Dermis blood vessel endothelial cell (primary cell): ENCODE data around the gene SELENOV. TPM values are rescaled to one million over a fixed set of nuclear protein-coding genes. Genes with fewer than 3 reads are reported as not detected.

Source experiments
- DNase-seq: peaks from one replicate; pipeline ENCODE4 v3.0.0; 2010
- total RNA-seq: library from RNA; depleted of rRNA; stranded (reverse); fragments of >200 nt; gene quantifications from 2 replicates; pipeline ENCODE4 v1.2.3, GENCODE V29; 2014

SELENOV gene
- total RNA-seq, 1 donor from 2014 or later = not detected

GRCh38 chr19:39520541-39521484 is 5.9 kb downstream of the SELENOV start:
- DNase-seq = no peak

DNA sequence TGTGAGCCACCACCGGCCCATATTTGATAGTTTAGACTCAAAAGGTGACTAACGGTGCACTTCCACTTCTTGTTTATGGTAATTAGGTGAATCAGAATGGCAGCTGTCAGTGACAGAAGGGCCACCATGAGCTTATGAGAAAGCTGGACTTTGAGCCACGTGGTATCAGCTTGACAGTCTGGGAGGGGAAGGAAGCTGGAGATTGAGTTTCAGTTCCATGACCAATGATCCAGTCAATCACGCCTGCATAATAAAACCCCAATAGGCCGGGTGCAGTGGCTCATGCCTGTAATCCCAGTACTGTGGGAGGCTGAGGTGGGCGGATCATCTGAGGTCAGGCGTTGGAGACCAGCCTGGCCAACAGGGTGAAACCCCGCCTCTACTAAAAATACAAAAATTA is 9.6 kb downstream of the SELENOV start:
- no peak for DNase-seq

DNA sequence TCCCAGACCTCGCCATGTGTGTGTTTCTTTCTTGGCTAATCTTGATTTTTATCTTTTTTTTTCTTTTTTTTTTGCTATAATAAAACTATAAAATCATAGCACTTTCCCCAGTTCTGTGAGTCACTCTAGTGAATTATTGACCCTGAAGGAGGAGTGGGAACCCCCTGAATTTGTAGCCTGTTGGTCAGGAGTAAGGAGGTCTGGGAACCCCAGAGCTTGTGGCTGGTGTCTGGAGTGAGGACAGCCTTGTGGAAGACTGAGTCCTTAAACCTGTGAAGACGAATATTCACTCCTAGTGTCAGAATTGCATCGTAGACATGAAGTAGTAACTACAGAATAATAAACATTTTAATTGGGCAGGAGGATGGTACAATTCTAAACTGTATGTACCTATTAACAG is 10.3 kb downstream of the SELENOV start:
- no peak for DNase-seq

DNA sequence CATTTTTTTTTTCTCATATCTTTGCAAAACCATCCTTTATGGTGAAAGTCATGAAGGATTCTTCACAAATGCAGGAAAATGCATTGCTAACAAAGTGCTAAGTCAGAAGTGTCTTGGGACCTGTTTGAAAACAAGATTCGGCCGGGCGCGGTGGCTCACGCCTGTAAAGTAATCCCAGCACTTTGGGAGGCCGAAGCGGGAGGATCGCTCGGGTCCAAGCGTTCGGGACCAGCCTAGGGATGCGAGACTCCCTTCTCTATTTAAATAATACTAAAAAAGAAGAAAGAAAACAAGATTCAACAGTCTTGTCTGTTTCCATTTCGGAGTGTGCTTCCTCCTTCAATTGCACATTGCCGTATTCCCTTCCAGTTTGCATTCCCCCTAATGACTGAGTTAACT is 16.9 kb downstream of the SELENOV start:
- DNase-seq = no peak

GRCh38 chr19:39532233-39533002 is 17.5 kb downstream of the SELENOV start, which contains the start of gene EID2B:
Gene EID2B, minus strand, starts transcription at chr19:39532852. Its CDS starts 50 bp downstream, at chr19:39532802.
- peak; percentile 98 for DNase-seq

DNA sequence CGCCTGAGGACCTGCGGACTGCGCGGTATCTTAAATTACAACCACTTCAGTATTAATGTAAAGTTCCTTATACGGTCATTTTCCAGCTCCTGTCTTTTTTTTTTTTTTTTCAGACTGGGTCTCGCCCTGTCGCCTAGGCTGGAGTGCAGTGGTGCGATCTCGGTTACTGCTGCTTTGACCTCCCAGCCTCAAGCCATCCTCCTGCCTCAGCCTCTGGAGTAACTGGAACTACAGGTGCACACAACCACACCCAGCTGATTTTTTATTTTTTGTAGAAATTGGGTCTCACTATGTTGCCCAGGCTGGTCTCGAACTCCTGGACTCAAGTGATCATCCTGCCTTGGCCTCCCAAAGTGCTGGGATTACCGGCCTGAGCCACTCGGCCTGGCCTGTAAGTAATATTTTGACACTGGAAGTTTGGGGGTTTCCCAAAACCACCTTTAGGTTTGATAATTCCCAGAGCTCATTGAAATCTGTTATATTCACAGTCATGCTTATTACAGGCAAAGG is 18.1 kb downstream of the SELENOV start:
- no peak for DNase-seq

GRCh38 chr19:39533791-39534190 is 18.9 kb downstream of the SELENOV start:
- no peak for DNase-seq

- DNase-seq = no peak
Measured at GRCh38 chr19:39539165-39539517, 24.2 kb downstream of the SELENOV start.

GRCh38 chr19:39539518-39540332 is 24.8 kb downstream of the SELENOV start, which contains the start of gene EID2:
Gene EID2, minus strand, starts transcription at chr19:39540161. Its CDS starts 82 bp downstream, at chr19:39540079.
- peak; percentile 97 for DNase-seq

GRCh38 chr19:39540333-39540673 is 25.4 kb downstream of the SELENOV start:
- DNase-seq = no peak

DNA sequence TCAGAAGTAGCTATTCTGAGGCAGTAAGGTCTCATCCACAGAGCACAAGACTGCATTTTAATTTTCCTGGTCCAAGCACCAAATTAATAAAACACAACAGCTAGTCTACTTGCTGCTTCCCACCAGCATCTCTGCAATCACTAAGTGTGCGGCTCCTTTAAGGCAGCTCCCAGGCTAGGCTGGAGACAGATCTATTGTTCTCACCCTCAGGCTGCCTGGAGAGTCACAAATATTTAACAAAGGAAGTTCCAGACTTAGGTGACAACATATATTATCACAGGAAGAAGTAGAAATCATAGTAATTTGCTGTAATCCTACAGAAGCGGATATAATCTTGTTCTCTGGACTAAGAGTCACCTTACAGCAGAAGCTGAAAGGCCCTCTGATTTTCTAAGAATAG is 27.3 kb downstream of the SELENOV start:
- peak; percentile 83 for DNase-seq

DNA sequence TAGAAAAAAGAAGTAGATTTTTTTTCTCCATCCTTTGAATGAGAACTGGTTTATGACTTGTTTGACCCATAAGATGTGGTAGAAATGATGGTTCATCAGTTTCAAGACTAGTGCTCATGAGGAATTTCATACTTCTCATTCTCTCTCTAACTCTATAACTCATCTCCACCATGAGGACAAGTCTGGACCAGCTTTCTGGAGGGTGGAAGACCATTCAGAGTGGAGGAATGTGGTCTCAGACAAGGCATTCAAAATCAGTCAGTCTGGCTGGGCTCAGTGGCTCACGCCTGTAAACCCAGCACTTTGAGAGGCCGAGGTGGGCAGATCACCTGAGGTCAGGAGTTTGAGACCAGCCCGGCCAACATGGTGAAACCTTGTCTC is 28.5 kb downstream of the SELENOV start:
- DNase-seq = no peak

DNA sequence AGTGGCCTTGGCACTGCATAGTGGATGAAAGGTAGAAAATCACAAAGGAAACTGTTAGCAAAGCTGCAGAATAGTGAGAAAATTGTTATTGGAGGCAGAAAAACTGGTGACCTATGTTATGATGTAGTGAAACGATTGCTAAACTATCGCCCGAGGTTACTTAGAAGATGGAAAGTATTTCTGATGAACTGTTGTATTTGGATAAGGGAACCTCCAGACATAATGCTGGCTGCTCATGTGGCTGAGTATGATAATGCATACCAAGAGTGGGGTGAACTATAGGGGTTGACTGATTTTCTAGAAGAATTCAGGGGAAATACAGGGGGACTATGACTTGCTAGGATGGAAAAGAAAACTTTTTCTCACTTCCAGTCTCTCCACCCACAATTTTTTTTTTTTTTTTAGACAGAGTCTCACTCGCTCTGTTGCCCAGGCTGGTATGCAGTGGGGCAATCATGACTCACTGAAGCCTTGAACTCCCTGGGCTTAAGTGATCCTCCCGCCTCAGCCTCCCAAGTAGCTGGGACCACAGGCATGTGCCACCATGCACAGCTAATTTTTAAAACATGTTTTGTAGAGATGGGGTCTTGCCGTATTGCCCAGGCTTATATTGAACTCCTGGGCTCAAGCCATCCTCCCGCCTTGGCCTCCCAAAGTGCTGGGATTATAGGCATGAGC is 29.4 kb downstream of the SELENOV start:
- no peak for DNase-seq

- DNase-seq = no peak
Measured at GRCh38 chr19:39544911-39545310, 30.0 kb downstream of the SELENOV start.

DNA sequence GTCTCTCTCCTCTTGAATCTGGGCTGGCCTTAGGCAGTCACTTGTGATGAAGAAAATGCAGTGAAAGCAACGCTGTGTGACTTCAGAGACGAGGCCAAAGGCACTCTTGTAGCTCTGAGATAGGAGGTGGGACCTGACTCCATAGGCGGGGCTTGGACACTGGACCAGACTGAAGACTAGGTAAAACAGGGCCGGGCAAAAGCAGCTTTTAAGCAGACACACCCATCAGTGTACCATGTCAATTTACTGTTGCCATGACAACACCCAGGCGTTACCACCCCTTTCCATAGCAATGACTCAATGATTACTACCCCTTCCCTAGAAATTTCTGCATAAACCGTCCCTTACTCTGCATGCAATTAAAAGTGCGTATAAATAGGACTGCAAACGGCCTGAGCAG is 31.7 kb downstream of the SELENOV start:
- DNase-seq = no peak

DNA sequence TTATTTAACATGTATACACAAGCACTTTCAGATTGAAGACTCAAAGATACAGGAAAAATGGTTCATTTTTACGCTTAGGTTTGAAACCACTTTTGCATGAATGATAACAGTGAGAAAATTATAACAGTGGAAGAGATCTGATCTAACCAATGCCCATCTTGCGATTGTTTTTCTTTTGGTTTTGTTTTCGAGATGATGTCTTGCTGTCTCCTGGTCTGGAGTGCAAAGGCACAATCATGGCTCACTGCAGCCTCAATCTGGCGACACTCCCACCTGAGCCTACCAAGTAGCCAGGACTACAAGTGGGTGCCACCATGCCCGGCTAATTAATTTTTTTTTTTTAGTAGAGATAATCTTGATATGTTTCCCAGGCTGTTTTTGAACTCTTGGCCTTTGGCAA is 35.3 kb downstream of the SELENOV start:
- no peak for DNase-seq

DNA sequence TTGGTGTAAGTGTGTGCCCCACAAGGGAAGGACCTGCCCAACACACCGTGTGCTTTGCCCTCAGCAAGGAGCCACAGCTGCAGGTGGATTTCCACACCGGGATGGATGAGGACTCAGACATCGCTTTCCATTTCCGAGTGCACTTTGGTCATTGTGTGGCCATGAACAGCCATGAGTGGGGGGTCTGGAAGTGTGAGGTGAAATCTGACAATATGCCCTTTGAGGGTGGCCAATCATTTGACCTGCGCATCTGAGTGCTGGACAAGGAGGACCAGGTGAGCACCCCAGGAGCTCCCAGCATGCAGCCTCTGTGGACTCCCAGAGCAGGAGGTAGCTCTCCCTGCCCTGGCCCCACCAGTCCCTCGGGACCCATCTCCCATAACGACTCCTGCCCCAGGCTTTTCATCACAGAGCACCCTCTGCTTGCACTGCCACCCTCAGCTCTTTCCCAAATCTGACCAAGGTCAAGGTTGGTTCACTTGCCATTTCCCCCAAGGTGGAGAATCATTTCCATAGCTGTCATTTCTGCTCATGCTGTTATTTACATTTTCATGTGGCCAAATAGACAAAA is 38.2 kb downstream of the SELENOV start:
- DNase-seq = no peak

GRCh38 chr19:39554701-39555311 is 39.9 kb downstream of the SELENOV start:
- DNase-seq = no peak

DNA sequence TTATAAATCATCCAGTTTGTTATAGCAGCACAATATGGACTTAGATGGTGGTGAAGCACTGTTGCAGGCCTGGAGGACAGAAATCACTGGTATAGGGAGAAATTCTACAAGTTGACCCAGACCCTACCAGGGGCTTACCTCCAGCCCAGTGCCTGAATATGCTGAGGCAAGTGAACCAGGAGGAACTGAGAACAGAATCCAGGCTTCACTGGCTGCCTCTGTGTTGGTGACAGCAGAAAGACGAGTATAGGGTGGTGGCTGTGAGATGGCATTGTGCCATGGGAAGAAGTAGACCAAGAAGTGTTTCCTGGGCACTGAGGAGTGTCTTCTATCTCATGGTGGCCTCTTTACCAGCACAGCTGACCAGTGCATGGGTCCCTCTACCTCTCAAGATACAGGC is 40.9 kb downstream of the SELENOV start:
- no peak for DNase-seq

DNA sequence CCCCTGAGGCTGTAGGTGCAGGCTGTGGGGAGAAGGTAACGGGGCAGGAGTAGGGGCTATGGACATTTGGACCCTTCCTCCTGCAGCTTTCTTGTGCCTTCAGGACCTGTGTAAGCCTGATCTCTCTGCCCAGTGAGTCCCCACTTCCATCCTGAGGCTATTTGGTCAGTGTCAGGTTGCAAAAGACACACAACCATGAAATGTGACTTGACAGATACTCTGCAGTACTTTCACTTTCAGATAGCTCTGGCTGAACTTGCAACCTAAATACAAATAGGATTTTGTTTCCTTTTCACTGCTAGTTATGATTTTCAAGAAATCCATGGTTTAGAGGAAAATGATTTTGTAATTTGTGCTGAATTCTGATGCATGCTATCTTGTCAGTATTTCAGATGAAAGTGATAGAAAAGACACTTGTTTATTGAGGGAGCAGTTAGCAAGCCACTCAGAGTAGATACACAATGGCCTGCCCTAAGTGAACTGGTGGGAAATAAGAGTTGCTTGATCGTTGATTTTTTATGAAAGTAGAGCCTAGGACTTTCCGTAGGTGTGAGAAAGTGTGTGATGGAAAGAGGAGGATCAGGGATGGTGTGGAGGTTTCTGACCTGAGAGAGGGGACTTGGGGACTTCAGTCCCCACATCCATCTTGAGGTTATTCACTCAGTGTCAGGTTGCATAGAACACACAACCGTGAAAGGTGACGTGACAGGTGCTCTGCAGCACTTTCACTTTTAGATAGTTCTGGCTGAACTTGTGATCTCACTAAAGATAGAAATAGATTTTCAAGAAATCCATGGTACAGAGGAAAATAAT is 43.1 kb downstream of the SELENOV start:
- no peak for DNase-seq
